ENCODE results near the gene KRT37. TPM values are rescaled to one million over a fixed set of nuclear protein-coding genes. Genes with fewer than 3 reads are reported as not detected.

Gene KRT37
- total and polyA plus RNA-seq, 2 of the 13 experiments (the other 11 are each of a cell fraction or from before 2014, with no cell fraction given): 0.69 TPM; not detected in 1

DNA sequence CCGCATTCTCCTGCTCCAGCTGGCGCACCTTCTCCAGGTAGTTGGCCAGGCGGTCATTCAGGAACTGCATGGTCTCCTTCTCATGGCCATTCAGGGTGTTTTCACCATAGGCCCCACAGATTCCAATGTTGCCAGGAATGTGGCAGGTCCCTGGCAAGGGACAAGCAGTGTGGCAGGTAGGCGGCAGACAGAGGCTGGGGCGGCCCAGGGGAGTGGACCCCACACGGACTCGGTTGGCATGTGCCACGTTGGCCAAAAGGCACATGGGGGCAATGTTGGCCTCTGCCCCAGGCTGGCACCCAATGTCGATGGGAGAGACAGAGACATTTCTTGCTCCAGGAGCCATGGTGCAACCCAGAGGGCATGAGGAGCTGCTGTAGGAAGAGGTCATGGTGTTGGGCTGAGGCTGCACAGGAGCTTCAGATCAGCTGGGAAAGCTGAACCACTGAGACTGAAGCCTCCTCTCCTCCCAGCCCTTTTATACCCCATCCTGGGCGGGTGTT is 16.2 kb upstream of the KRT37 start, which contains the start of gene KRT38:
Gene KRT38 (minus strand): TSS at position 453 of the 503 bp plus-strand sequence. CDS start 62 bp downstream, at position 391.
- in situ Hi-C loops (cut with HindIII; ENCODE audit: extremely low pct_ligation_motif_present, low pct_unique_long_range_greater_than_20kb) (no loop called here), intact Hi-C loops (cut with micrococcal nuclease; ENCODE audit: unreplicated experiment) (no loop called here)
- DNase-seq (ENCODE audit: low spot score): no peak
- WGBS (ENCODE audit: low lambda C conversion rate): 75% methylated on average over 3 of the region's 10 CpGs
- ChIA-PET POLR2A (no interaction called here), CTCF (ENCODE audit: low intra/inter-chr PET ratio, low total read pairs) (no interaction called here)
- no peaks in the 10 kb centered on the region for H3K36me3 ChIP-seq (replicated peaks in 1 of 2; ENCODE audit: control insufficient read depth in 1 of 2, insufficient read depth in 2 of 2, low read length in 2 of 2)
- H3K79me2 ChIP-seq (ENCODE audit: insufficient read depth, low read length): no peaks in the 10 kb centered on the region
- BruUV-seq (replicated peaks): no TSS peak
- no peak within 1 kb of the TSS for H3K4me2 ChIP-seq (ENCODE audit: low read depth, low read length)
- FAIRE-seq: no peak
- no peak within 1 kb of the TSS for H2AFZ ChIP-seq (ENCODE audit: low read length)
- H4K20me1 ChIP-seq (ENCODE audit: insufficient read depth, low read length): no peaks in the 10 kb centered on the region
- H3K9me3 ChIP-seq (ENCODE audit: low read length): no peaks in the 10 kb centered on the region
- H3K4me3 ChIP-seq (replicated peaks in 1 of 3; ENCODE audit: insufficient read depth in 1 of 3, low read depth in 2 of 3, low read length in 3 of 3): no peak within 1 kb of the TSS
- H3K27me3 ChIP-seq (ENCODE audit: control insufficient read depth in 1 of 2, insufficient read depth in 2 of 2, low read length in 2 of 2): no peaks in the 10 kb centered on the region; a peak in 2 of 5 replicates
- H3K4me1 ChIP-seq (ENCODE audit: insufficient read depth, low read length): peaks cover 6% of the 10 kb centered on the region; the same call in 1 of the 2 replicates
- H3K9ac ChIP-seq (ENCODE audit: insufficient read depth, low read depth, low read length): no peak within 1 kb of the TSS
- no peak for ATAC-seq
- no peak within 1 kb of the TSS for H3K27ac ChIP-seq (ENCODE audit: extremely low read length, insufficient read depth, low read length)
- TF ChIP-seq TARDBP (CRISPR knock-in tag; IDR thresholded peaks at IDR 0.05) (no peak), MIER2 (CRISPR knock-in tag; IDR thresholded peaks at IDR 0.05) (no peak), CHD2 (IDR thresholded peaks at IDR 0.05; ENCODE audit: low read depth, low read length) (no peak), NCOA5 (CRISPR knock-in tag; IDR thresholded peaks at IDR 0.05) (no peak), TBL1XR1 (IDR thresholded peaks at IDR 0.05; ENCODE audit: borderline replicate concordance, low read length, partially characterized antibody) (no peak), ZNF513 (CRISPR knock-in tag; conservative IDR thresholded peaks at IDR 0.05) (no peak), TMF1 (CRISPR knock-in tag; IDR thresholded peaks at IDR 0.05; ENCODE audit: low read depth) (no peak), ZNF589 (CRISPR knock-in tag; conservative IDR thresholded peaks at IDR 0.05) (no peak), JDP2 (CRISPR knock-in tag; IDR thresholded peaks at IDR 0.05; ENCODE audit: borderline replicate concordance) (no peak), SMAD3 (CRISPR knock-in tag; IDR thresholded peaks at IDR 0.05) (no peak)
- TF ChIP-seq, protein P1, sequence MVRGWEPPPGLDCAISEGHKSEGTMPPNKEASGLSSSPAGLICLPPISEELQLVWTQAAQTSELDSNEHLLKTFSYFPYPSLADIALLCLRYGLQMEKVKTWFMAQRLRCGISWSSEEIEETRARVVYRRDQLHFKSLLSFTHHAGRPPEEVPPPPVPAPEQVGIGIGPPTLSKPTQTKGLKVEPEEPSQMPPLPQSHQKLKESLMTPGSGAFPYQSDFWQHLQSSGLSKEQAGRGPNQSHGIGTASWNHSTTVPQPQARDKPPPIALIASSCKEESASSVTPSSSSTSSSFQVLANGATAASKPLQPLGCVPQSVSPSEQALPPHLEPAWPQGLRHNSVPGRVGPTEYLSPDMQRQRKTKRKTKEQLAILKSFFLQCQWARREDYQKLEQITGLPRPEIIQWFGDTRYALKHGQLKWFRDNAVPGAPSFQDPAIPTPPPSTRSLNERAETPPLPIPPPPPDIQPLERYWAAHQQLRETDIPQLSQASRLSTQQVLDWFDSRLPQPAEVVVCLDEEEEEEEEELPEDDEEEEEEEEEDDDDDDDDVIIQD (CRISPR knock-in tag; IDR thresholded peaks at IDR 0.05; ENCODE audit: low read depth): no peak
- TF ChIP-seq, protein P2, sequence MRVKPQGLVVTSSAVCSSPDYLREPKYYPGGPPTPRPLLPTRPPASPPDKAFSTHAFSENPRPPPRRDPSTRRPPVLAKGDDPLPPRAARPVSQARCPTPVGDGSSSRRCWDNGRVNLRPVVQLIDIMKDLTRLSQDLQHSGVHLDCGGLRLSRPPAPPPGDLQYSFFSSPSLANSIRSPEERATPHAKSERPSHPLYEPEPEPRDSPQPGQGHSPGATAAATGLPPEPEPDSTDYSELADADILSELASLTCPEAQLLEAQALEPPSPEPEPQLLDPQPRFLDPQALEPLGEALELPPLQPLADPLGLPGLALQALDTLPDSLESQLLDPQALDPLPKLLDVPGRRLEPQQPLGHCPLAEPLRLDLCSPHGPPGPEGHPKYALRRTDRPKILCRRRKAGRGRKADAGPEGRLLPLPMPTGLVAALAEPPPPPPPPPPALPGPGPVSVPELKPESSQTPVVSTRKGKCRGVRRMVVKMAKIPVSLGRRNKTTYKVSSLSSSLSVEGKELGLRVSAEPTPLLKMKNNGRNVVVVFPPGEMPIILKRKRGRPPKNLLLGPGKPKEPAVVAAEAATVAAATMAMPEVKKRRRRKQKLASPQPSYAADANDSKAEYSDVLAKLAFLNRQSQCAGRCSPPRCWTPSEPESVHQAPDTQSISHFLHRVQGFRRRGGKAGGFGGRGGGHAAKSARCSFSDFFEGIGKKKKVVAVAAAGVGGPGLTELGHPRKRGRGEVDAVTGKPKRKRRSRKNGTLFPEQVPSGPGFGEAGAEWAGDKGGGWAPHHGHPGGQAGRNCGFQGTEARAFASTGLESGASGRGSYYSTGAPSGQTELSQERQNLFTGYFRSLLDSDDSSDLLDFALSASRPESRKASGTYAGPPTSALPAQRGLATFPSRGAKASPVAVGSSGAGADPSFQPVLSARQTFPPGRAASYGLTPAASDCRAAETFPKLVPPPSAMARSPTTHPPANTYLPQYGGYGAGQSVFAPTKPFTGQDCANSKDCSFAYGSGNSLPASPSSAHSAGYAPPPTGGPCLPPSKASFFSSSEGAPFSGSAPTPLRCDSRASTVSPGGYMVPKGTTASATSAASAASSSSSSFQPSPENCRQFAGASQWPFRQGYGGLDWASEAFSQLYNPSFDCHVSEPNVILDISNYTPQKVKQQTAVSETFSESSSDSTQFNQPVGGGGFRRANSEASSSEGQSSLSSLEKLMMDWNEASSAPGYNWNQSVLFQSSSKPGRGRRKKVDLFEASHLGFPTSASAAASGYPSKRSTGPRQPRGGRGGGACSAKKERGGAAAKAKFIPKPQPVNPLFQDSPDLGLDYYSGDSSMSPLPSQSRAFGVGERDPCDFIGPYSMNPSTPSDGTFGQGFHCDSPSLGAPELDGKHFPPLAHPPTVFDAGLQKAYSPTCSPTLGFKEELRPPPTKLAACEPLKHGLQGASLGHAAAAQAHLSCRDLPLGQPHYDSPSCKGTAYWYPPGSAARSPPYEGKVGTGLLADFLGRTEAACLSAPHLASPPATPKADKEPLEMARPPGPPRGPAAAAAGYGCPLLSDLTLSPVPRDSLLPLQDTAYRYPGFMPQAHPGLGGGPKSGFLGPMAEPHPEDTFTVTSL (CRISPR knock-in tag; IDR thresholded peaks at IDR 0.05; ENCODE audit: borderline replicate concordance): no peak
- TF ChIP-seq, protein P3, sequence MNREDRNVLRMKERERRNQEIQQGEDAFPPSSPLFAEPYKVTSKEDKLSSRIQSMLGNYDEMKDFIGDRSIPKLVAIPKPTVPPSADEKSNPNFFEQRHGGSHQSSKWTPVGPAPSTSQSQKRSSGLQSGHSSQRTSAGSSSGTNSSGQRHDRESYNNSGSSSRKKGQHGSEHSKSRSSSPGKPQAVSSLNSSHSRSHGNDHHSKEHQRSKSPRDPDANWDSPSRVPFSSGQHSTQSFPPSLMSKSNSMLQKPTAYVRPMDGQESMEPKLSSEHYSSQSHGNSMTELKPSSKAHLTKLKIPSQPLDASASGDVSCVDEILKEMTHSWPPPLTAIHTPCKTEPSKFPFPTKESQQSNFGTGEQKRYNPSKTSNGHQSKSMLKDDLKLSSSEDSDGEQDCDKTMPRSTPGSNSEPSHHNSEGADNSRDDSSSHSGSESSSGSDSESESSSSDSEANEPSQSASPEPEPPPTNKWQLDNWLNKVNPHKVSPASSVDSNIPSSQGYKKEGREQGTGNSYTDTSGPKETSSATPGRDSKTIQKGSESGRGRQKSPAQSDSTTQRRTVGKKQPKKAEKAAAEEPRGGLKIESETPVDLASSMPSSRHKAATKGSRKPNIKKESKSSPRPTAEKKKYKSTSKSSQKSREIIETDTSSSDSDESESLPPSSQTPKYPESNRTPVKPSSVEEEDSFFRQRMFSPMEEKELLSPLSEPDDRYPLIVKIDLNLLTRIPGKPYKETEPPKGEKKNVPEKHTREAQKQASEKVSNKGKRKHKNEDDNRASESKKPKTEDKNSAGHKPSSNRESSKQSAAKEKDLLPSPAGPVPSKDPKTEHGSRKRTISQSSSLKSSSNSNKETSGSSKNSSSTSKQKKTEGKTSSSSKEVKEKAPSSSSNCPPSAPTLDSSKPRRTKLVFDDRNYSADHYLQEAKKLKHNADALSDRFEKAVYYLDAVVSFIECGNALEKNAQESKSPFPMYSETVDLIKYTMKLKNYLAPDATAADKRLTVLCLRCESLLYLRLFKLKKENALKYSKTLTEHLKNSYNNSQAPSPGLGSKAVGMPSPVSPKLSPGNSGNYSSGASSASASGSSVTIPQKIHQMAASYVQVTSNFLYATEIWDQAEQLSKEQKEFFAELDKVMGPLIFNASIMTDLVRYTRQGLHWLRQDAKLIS (CRISPR knock-in tag; IDR thresholded peaks at IDR 0.05): no peak

Measured in HepG2 (cell line).